ENCODE data around the gene TICAM2.

Gene TICAM2

DNA sequence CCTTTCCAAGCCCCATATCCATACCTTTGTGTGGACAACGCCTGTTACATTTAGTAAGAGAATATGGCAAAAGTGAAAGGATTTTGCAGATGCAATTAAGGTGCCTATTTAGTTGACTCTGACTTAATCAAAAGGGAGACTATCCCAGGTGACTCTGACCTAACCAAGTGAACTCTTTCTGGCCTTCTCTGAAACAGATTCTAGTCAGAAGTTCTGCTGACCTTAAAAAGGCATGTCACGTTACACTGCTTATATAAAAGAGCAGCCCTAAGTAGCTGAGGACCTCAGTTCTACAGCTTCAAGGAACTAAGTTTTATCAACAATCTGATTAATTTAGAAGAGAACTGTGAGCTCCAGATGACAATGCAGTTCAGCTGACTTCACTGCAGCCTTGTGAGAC lies 5.7 kb upstream of the TICAM2 start:
- DNase-seq (ENCODE audit: low read depth in 2 of 2, low spot score in 1 of 2): no peak

- no peak for DNase-seq (ENCODE audit: low read depth in 2 of 2, low spot score in 1 of 2)
Observed at GRCh38 chr5:115605436-115605835, 3.2 kb upstream of the TICAM2 start.

DNA sequence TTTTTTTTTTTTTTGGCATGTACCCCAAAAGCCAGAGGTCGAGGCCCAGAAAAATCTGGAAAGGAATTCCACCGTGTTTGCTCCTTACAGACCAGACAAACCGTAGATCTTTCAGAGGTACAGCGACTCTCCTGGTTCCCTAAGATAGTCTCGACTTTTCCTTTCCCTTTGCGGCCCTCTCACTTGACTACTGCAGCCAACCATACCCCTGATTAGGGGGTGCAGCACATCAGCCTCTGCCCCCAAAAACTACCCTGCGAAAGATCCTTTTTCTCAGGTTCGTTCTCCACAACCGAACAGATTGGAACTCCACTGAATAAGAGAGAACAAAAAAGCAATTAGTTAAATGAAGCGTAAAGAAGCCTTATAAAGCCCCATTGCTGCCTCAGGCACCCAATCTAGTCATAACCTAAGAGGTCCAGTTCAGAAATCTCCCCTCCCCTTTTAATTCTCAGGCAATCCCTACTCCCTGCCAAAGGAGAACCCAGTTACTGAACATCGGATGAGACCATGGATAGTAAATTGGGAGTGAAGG lies 379 bp upstream of the TICAM2 start:
- no peak for DNase-seq (ENCODE audit: low read depth in 2 of 2, low spot score in 1 of 2)

DNA sequence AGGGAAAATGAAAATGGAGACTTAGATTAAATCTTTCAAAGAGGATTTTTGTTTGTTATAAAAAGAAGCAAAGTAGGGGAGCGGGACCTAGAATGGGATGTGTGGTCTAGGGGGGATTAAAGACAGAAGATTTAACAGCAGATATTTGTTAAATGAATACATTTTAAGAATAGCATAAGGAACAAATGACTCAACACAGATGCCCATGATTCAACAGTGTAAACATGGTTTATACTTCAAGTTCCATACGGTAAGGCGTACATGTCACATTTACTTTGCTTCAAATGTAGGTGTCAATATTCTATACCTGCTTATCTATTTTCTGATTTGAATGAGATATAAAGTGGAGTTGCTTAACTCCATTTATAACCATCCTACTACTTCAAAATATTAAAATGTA lies 1.5 kb downstream of the TICAM2 start:
- no peak for DNase-seq (ENCODE audit: low read depth in 2 of 2, low spot score in 1 of 2)

DNA sequence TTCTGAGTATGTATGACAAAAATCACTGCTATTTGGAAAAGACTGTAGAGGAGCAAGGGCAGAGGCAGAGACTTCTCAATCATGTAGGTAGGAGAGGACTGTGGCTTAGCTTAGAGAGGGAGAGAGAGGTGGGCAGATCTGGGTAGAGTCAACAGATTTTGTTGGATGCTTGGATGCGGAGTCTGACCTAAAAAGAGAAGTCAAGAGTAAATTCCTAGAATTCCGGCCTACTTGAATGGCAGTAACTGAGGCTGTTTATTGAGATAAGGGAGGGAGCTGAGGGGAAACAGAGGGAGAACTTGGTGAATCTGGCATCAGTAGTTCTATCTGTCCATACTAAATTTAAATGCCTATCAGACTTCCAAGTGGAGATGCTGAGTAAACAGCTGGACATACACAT lies 2.4 kb downstream of the TICAM2 start:
- DNase-seq (ENCODE audit: low read depth in 2 of 2, low spot score in 1 of 2): no peak

- no peak for DNase-seq (ENCODE audit: low read depth in 2 of 2, low spot score in 1 of 2)
Observed at GRCh38 chr5:115599502-115599901, 2.8 kb downstream of the TICAM2 start.

- DNase-seq (ENCODE audit: low read depth in 2 of 2, low spot score in 1 of 2): no peak
Observed at GRCh38 chr5:115594128-115595047, 7.9 kb downstream of the TICAM2 start.

GRCh38 chr5:115589043-115589442 lies 13.2 kb downstream of the TICAM2 start:
- no peak for DNase-seq (ENCODE audit: low read depth in 2 of 2, low spot score in 1 of 2)

- no peak for DNase-seq (ENCODE audit: low read depth in 2 of 2, low spot score in 1 of 2)
Observed at GRCh38 chr5:115588640-115589039, 13.6 kb downstream of the TICAM2 start.

DNA sequence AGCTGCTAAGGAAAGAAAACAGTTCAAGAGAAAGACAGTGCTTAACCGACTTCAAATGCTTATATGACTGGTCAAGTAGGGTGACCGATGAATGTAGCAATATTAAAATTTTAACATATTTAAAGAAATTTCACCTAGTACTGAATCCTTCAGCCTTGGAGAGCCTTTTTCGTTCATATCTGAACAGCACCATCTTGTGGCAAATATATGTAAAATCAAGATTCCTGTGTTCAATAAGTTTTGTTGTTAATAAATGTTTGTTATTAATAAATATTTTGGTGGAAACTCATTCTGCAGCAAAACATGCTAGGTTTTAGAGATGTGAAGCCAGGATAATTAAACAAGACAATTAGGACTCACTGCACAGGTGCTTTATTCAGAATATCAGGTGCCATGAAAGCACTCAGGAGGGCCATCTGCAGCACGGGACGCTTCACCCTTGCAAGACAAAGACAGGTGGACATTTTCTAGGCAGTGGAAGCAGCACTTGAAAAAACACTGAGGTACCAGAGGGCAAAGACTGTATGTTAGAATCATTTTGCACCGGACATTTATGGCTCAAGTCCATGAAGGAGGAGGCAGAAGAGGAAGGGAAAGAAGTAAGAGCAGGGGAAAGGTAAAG lies 15.6 kb downstream of the TICAM2 start:
- DNase-seq (ENCODE audit: low read depth in 2 of 2, low spot score in 1 of 2): no peak

GRCh38 chr5:115585265-115585664 lies 17.0 kb downstream of the TICAM2 start:
- DNase-seq (ENCODE audit: low read depth in 2 of 2, low spot score in 1 of 2): no peak

DNA sequence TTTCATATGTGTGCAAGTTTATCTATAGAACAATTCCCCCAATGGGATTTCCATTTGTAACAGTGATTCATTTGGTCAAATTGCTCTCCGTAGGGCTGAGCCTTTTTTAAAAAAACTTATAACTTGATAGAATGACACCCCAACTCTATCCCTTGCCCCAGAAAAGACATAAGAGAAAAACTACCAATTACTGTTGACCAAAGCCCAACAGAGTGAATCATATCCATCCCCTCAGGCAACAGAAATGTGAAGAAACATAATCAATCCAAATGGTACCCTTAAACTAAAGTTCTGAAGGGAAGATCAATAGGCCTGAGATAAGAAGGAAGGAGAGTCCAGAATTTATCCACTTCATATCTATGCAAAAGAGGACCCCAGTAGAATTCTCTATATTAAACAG lies 17.8 kb downstream of the TICAM2 start:
- DNase-seq (ENCODE audit: low read depth in 2 of 2, low spot score in 1 of 2): no peak

GRCh38 chr5:115583474-115583873 lies 18.8 kb downstream of the TICAM2 start:
- DNase-seq (ENCODE audit: low read depth in 2 of 2, low spot score in 1 of 2): no peak

- no peak for DNase-seq (ENCODE audit: low read depth in 2 of 2, low spot score in 1 of 2)
Observed at GRCh38 chr5:115580941-115581340, 21.3 kb downstream of the TICAM2 start.

DNA sequence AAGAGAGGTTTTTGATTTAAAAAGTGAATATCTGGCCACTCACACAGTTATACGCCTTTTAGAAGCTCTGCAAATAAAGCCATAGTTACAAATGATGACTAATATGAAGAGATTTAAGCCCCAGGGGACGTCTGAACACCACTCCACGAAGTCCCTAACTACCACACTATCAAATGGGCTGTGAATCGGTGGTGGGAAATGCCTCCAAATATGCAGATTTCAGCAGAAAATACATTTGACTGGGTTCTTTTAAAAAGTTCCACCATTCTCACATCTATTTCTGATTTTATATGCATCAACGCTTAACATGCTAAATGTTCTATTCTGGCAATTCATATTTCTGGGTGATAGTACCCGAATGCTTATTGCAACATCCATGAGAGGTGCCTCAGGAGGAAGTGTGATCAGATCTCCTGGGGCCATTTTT lies 22.5 kb downstream of the TICAM2 start:
- no peak for DNase-seq (ENCODE audit: low read depth in 2 of 2, low spot score in 1 of 2)

GRCh38 chr5:115579216-115579615 lies 23.1 kb downstream of the TICAM2 start:
- no peak for DNase-seq (ENCODE audit: low read depth in 2 of 2, low spot score in 1 of 2)

DNA sequence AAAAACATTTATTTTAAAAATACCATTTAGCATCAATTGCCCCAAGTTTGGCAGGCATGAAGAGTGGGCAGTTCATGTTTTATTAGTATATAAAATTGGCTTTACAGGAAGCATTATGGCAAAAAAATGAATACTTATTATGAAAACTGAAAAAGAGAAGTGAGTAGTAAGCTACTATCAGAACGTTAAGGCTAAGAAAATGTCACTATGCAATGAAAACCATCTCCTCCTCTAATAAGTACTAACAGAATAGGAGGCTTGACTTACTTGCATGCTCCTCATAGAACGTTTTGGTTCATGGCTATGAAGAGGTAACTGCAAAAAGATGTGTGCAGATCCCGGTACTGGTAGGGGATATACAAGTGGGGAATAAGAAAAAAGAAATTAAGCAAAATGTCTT lies 23.6 kb downstream of the TICAM2 start:
- DNase-seq (ENCODE audit: low read depth in 2 of 2, low spot score in 1 of 2): no peak

GRCh38 chr5:115577741-115578140 lies 24.5 kb downstream of the TICAM2 start:
- no peak for DNase-seq (ENCODE audit: low read depth in 2 of 2, low spot score in 1 of 2)

DNA sequence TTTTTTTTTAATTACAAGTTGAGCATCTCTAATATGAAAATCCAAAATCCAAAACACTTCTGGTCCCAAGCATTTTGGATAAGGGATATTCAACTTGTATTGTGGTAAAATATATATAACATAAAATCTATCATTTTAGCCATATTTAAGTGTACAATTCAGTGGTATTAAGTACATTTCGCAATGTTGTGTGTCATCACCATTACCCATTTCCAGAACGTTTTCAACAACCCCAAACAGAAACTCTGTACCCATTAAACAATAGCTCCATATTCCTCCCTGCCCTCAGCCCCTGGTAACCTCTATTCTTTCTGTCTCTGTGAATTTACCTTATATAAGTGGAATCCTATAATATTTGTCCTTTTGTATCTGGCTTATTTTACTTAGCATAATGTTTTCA lies 24.9 kb downstream of the TICAM2 start:
- DNase-seq (ENCODE audit: low read depth in 2 of 2, low spot score in 1 of 2): no peak

- DNase-seq (ENCODE audit: low read depth in 2 of 2, low spot score in 1 of 2): no peak
Observed at GRCh38 chr5:115575167-115576070, 26.9 kb downstream of the TICAM2 start.

DNA sequence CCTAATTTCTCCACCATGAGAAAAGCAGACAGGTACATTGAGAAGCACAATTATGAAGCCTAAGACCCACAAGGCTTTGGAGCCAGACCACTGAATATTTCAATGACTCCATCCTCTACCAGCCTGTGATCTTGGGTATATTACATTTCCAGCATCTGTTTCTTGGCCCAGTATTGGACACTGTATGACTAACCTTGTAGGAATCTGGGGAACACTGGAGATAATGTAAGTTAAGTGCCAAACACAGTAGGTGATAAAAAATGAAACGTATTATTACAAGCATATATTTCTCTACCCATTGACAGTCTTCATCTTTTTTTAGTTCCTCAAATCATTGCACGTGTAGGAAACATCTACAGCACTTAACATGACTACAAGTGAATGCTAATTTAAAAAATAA lies 29.1 kb downstream of the TICAM2 start:
- DNase-seq (ENCODE audit: low read depth in 2 of 2, low spot score in 1 of 2): no peak

Measured in stimulated activated CD8-positive, alpha-beta memory T cell treated with anti-CD3 and anti-CD28 coated beads, Interleukin-4, amount 100 ng/mL, for 1 hour (primary cell).